Measurements from ENCODE around the gene GNGT2. TPM values are rescaled to one million over a fixed set of nuclear protein-coding genes. Genes with fewer than 3 reads are reported as not detected.
A peak's percentile ranks its signal among the peaks of the same experiment; 100 is the strongest.

Gene GNGT2
- total RNA-seq, 2 donors from 2014 or later = 3.0 to 4.4 TPM

DNA sequence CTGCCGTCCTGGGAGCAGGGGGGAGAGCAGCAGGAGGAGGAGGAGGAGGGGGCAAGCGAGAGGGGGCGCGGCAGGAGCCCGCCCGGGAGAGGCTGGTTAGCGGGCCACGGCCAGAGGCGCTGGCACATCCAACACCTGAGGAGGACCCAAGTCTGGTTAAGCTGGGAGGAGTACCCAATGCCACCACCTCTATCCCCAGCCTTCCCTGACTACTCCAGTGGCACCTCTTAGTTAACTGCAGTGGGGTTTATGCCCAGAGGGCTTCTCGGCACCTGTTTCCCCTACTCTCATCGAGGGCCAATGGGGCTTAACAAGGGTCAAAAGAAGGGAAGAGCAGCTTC is 14.6 kb upstream of the GNGT2 start:
- no peak for DNase-seq
- no peak for ATAC-seq
- Mint-ChIP-seq H3K36me3 (ENCODE audit: low read depth) (no peaks in the 10 kb centered on the region), H3K4me1 (peaks cover 28% of the 10 kb centered on the region), H3K27ac (peak overlapping the region; percentile 60), H3K27me3 (no peaks in the 10 kb centered on the region), H3K4me3 (peak overlapping the region; percentile 89)
- H3K9me3 ChIP-seq (ENCODE audit: control insufficient read depth, low read length, poor library complexity, severe bottlenecking) = no peaks in the 10 kb centered on the region

GRCh38 chr17:49224198-49224996 is 14.0 kb upstream of the GNGT2 start:
- peak overlapping the region; percentile 89 for H3K4me3 Mint-ChIP-seq
- no peaks in the 10 kb centered on the region for H3K36me3 Mint-ChIP-seq (ENCODE audit: low read depth)
- DNase-seq = peak in 2 of 3 donors; percentile 29 to 40
- no peaks in the 10 kb centered on the region for H3K9me3 ChIP-seq (ENCODE audit: control insufficient read depth, low read length, poor library complexity, severe bottlenecking)
- H3K4me1 Mint-ChIP-seq = peaks cover 28% of the 10 kb centered on the region
- peak; percentile 63 for ATAC-seq
- H3K27ac Mint-ChIP-seq = peak overlapping the region; percentile 60
- no peaks in the 10 kb centered on the region for H3K27me3 Mint-ChIP-seq

- H3K9me3 ChIP-seq (ENCODE audit: control insufficient read depth, low read length, poor library complexity, severe bottlenecking) = no peaks in the 10 kb centered on the region
- DNase-seq (peak; percentile 44 to 60 (median 47)), ATAC-seq (peak; percentile 26)
- peaks cover 32% of the 10 kb centered on the region for H3K4me1 Mint-ChIP-seq
- peak overlapping the region; percentile 72 for H3K27ac Mint-ChIP-seq
- H3K36me3 Mint-ChIP-seq (ENCODE audit: low read depth) = no peaks in the 10 kb centered on the region
- peak overlapping the region; percentile 89 for H3K4me3 Mint-ChIP-seq
- H3K27me3 Mint-ChIP-seq = no peaks in the 10 kb centered on the region
Observed at GRCh38 chr17:49223517-49224197, 13.3 kb upstream of the GNGT2 start.

- Mint-ChIP-seq H3K27me3 (no peaks in the 10 kb centered on the region), H3K36me3 (ENCODE audit: low read depth) (no peaks in the 10 kb centered on the region), H3K4me1 (peaks cover 35% of the 10 kb centered on the region), H3K4me3 (peak overlapping the region; percentile 89), H3K27ac (peak overlapping the region; percentile 72)
- no peaks in the 10 kb centered on the region for H3K9me3 ChIP-seq (ENCODE audit: control insufficient read depth, low read length, poor library complexity, severe bottlenecking)
- DNase-seq = no peak
- ATAC-seq = no peak
Observed at GRCh38 chr17:49223168-49223516, 12.8 kb upstream of the GNGT2 start.

- ATAC-seq (no peak), DNase-seq (no peak)
- Mint-ChIP-seq H3K4me1 (peaks cover 50% of the 10 kb centered on the region), H3K27me3 (no peaks in the 10 kb centered on the region), H3K4me3 (peak overlapping the region; percentile 65), H3K36me3 (ENCODE audit: low read depth) (peaks cover 1% of the 10 kb centered on the region), H3K27ac (no peak overlapping the region)
- H3K9me3 ChIP-seq (ENCODE audit: control insufficient read depth, low read length, poor library complexity, severe bottlenecking) = no peaks in the 10 kb centered on the region
Observed at GRCh38 chr17:49219987-49220386, 9.6 kb upstream of the GNGT2 start.

GRCh38 chr17:49218941-49219913 is 8.9 kb upstream of the GNGT2 start:
- peak overlapping the region; percentile 96 for H3K27ac Mint-ChIP-seq
- ATAC-seq = peak; percentile 77
- peaks cover 49% of the 10 kb centered on the region for H3K4me1 Mint-ChIP-seq
- no peaks in the 10 kb centered on the region for H3K27me3 Mint-ChIP-seq
- peak in 1 of 3 donors; percentile 33 for DNase-seq
- H3K4me3 Mint-ChIP-seq = peak overlapping the region; percentile 84
- H3K9me3 ChIP-seq (ENCODE audit: control insufficient read depth, low read length, poor library complexity, severe bottlenecking) = no peaks in the 10 kb centered on the region
- peaks cover 3% of the 10 kb centered on the region for H3K36me3 Mint-ChIP-seq (ENCODE audit: low read depth)

DNA sequence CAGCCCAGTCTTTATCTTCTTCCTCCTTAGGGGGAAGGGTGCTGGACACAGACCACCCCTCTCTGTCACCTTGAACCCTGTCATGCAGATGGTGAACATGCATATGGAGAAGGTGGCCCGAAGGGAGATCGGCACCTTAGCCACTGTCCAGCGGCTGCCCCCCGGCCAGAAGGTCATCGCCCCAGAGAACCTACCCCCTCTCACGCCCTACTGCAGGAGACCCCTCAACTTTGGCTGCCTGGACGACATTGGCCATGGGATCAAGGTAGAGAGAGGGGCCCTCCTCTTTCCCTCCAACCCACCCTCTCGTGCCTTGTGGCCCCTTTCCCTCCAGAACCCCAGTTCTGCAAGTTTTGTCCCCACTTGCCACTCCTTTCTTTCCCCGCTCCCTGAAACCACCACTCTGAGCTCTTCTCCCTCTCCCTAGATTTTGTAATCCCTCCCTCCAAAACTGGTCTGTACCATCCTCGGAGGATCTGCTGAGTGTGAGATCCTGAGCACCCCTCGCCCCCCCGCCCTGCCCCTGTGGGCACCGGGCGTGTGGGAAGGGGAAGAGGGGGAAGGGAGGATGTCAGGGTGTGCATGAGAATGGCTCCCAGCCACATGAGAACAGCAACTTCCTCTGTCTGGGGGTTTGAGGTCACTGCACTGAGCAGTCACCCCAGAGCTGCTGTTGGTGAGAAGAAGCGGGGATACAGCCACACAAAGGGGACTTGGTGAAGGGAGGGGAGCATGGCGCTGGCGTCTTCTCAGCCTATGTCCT is 7.5 kb upstream of the GNGT2 start:
- DNase-seq (peak in 2 of 3 donors; percentile 47 to 55), ATAC-seq (peak; percentile 88)
- Mint-ChIP-seq H3K36me3 (ENCODE audit: low read depth) (peaks cover 3% of the 10 kb centered on the region), H3K27ac (peak overlapping the region; percentile 96), H3K4me3 (peak overlapping the region; percentile 91), H3K4me1 (peaks cover 53% of the 10 kb centered on the region), H3K27me3 (no peaks in the 10 kb centered on the region)
- H3K9me3 ChIP-seq (ENCODE audit: control insufficient read depth, low read length, poor library complexity, severe bottlenecking) = no peaks in the 10 kb centered on the region

GRCh38 chr17:49216953-49217650 is 6.7 kb upstream of the GNGT2 start:
- H3K4me3 Mint-ChIP-seq = peak overlapping the region; percentile 91
- peaks cover 3% of the 10 kb centered on the region for H3K36me3 Mint-ChIP-seq (ENCODE audit: low read depth)
- H3K27ac Mint-ChIP-seq = peak overlapping the region; percentile 96
- peaks cover 57% of the 10 kb centered on the region for H3K4me1 Mint-ChIP-seq
- no peaks in the 10 kb centered on the region for H3K9me3 ChIP-seq (ENCODE audit: control insufficient read depth, low read length, poor library complexity, severe bottlenecking)
- H3K27me3 Mint-ChIP-seq = no peaks in the 10 kb centered on the region
- no peak for DNase-seq
- ATAC-seq = no peak

- DNase-seq = no peak
- Mint-ChIP-seq H3K36me3 (ENCODE audit: low read depth) (peaks cover 3% of the 10 kb centered on the region), H3K27ac (peak overlapping the region; percentile 96), H3K4me3 (peak overlapping the region; percentile 91), H3K4me1 (peaks cover 59% of the 10 kb centered on the region), H3K27me3 (no peaks in the 10 kb centered on the region)
- no peaks in the 10 kb centered on the region for H3K9me3 ChIP-seq (ENCODE audit: control insufficient read depth, low read length, poor library complexity, severe bottlenecking)
- ATAC-seq = no peak
Observed at GRCh38 chr17:49216482-49216881, 6.1 kb upstream of the GNGT2 start.

- Mint-ChIP-seq H3K4me3 (peak overlapping the region; percentile 60), H3K36me3 (ENCODE audit: low read depth) (peaks cover 3% of the 10 kb centered on the region), H3K4me1 (peaks cover 69% of the 10 kb centered on the region), H3K27me3 (no peaks in the 10 kb centered on the region), H3K27ac (peak overlapping the region; percentile 89)
- no peak for ATAC-seq
- no peak for DNase-seq
- H3K9me3 ChIP-seq (ENCODE audit: control insufficient read depth, low read length, poor library complexity, severe bottlenecking) = no peaks in the 10 kb centered on the region
Observed at GRCh38 chr17:49214676-49215360, 4.4 kb upstream of the GNGT2 start.

- DNase-seq = no peak
- peaks cover 75% of the 10 kb centered on the region for H3K4me1 Mint-ChIP-seq
- H3K27ac Mint-ChIP-seq = peak overlapping the region; percentile 89
- H3K9me3 ChIP-seq (ENCODE audit: control insufficient read depth, low read length, poor library complexity, severe bottlenecking) = no peaks in the 10 kb centered on the region
- H3K36me3 Mint-ChIP-seq (ENCODE audit: low read depth) = peaks cover 3% of the 10 kb centered on the region
- no peaks in the 10 kb centered on the region for H3K27me3 Mint-ChIP-seq
- ATAC-seq = no peak
- H3K4me3 Mint-ChIP-seq = peak overlapping the region; percentile 69
Observed at GRCh38 chr17:49213847-49214246, 3.5 kb upstream of the GNGT2 start.

Data from T-helper 17 cell (primary cell).